Activated T-cell treated with anti-CD3 and anti-CD28 coated beads, Interleukin-2, amount 50 U/mL, for 4 hours (primary cell): ENCODE results near the gene PDE4D. TPM values are rescaled to one million over a fixed set of nuclear protein-coding genes. Genes with fewer than 3 reads are reported as not detected.

Experiments used
- ATAC-seq, 2 donors: fragments of 200-7000 bp; cut with Tn5 transposase; one replicate each; pipeline ENCODE4 v1.10.0; 2021
- DNase-seq: peaks from one replicate; pipeline ENCODE4 v3.0.0-alpha.2; 2020
- H3K27me3 Mint-ChIP-seq: one replicate; pipeline ENCODE4 v1.8.0; 2021; ENCODE audit warnings: low read depth, mixed read lengths
- H3K36me3 Mint-ChIP-seq: one replicate; pipeline ENCODE4 v1.8.0; 2022; ENCODE audit warnings: mixed read lengths; ENCODE audit not compliant: insufficient read depth
- H3K4me1 Mint-ChIP-seq: one replicate; pipeline ENCODE4 v1.8.0; 2021; ENCODE audit warnings: low read depth, mixed read lengths
- H3K4me3 Mint-ChIP-seq: one replicate; pipeline ENCODE4 v1.8.0; 2021; ENCODE audit warnings: mild to moderate bottlenecking, moderate library complexity, mixed read lengths
- H3K9me3 Mint-ChIP-seq: one replicate; pipeline ENCODE4 v1.8.0; 2021; ENCODE audit warnings: mixed read lengths
- total RNA-seq, 3 donors: library from RNA; stranded (reverse); gene quantifications; one replicate each; pipeline ENCODE4 v1.2.1, GENCODE V29; 2021

The PDE4D gene
- total RNA-seq, 3 donors from 2014 or later, result 13.9 to 17.1 (median 16.7) TPM

- Mint-ChIP-seq H3K9me3 (no peaks in the 10 kb centered on the region), H3K4me1 (peaks cover 9% of the 10 kb centered on the region), H3K36me3 (no peaks in the 10 kb centered on the region), H3K4me3 (no peak overlapping the region), H3K27me3 (no peaks in the 10 kb centered on the region)
- ATAC-seq (peak; percentile 5 to 9), DNase-seq (no peak)
These were observed 766.6 kb downstream of the PDE4D start for GRCh38 chr5:59126708-59127573.

- ATAC-seq (no peak), DNase-seq (no peak)
- Mint-ChIP-seq H3K27me3 (no peaks in the 10 kb centered on the region), H3K36me3 (no peaks in the 10 kb centered on the region), H3K4me3 (no peak overlapping the region), H3K4me1 (peaks cover 4% of the 10 kb centered on the region), H3K9me3 (no peaks in the 10 kb centered on the region)
These were observed 767.4 kb downstream of the PDE4D start for GRCh38 chr5:59126016-59126707.

GRCh38 chr5:59125011-59125961, 768.2 kb downstream of the PDE4D start:
- ATAC-seq (no peak), DNase-seq (no peak)
- H3K27me3 Mint-ChIP-seq, result no peaks in the 10 kb centered on the region

GRCh38 chr5:59123595-59124561, 769.6 kb downstream of the PDE4D start:
- peak; percentile 7 for ATAC-seq
- H3K36me3 Mint-ChIP-seq, result no peaks in the 10 kb centered on the region
- H3K9me3 Mint-ChIP-seq, result no peaks in the 10 kb centered on the region
- H3K4me3 Mint-ChIP-seq, result no peak overlapping the region
- H3K27me3 Mint-ChIP-seq, result no peaks in the 10 kb centered on the region
- DNase-seq, result no peak
- no peaks in the 10 kb centered on the region for H3K4me1 Mint-ChIP-seq

More at GRCh38 chr5:59125011-59125961, 768.2 kb downstream of the PDE4D start:
- H3K9me3 Mint-ChIP-seq, result no peaks in the 10 kb centered on the region
- H3K36me3 Mint-ChIP-seq, result no peaks in the 10 kb centered on the region
- no peaks in the 10 kb centered on the region for H3K4me1 Mint-ChIP-seq
- H3K4me3 Mint-ChIP-seq, result no peak overlapping the region

GRCh38 chr5:59119480-59119879, 774.0 kb downstream of the PDE4D start:
- H3K4me3 Mint-ChIP-seq, result no peak overlapping the region
- H3K9me3 Mint-ChIP-seq, result no peaks in the 10 kb centered on the region
- no peaks in the 10 kb centered on the region for H3K36me3 Mint-ChIP-seq
- H3K4me1 Mint-ChIP-seq, result no peaks in the 10 kb centered on the region
- ATAC-seq (no peak), DNase-seq (no peak)
- H3K27me3 Mint-ChIP-seq, result no peaks in the 10 kb centered on the region

- no peak overlapping the region for H3K4me3 Mint-ChIP-seq
- no peaks in the 10 kb centered on the region for H3K4me1 Mint-ChIP-seq
- ATAC-seq, result no peak
- DNase-seq, result no peak
- H3K36me3 Mint-ChIP-seq, result no peaks in the 10 kb centered on the region
- H3K27me3 Mint-ChIP-seq, result no peaks in the 10 kb centered on the region
- no peaks in the 10 kb centered on the region for H3K9me3 Mint-ChIP-seq
These were observed 776.2 kb downstream of the PDE4D start for GRCh38 chr5:59117320-59117719.

- no peak overlapping the region for H3K4me3 Mint-ChIP-seq
- H3K9me3 Mint-ChIP-seq, result no peaks in the 10 kb centered on the region
- DNase-seq (no peak), ATAC-seq (no peak)
- no peaks in the 10 kb centered on the region for H3K4me1 Mint-ChIP-seq
- no peaks in the 10 kb centered on the region for H3K27me3 Mint-ChIP-seq
- no peaks in the 10 kb centered on the region for H3K36me3 Mint-ChIP-seq
These were observed 777.2 kb downstream of the PDE4D start for GRCh38 chr5:59116231-59116865.

GRCh38 chr5:59115345-59115744, 778.2 kb downstream of the PDE4D start:
- H3K4me3 Mint-ChIP-seq, result no peak overlapping the region

GRCh38 chr5:59109383-59109782, 784.1 kb downstream of the PDE4D start:
- Mint-ChIP-seq H3K4me1 (peaks cover 6% of the 10 kb centered on the region), H3K4me3 (no peak overlapping the region), H3K36me3 (no peaks in the 10 kb centered on the region), H3K9me3 (no peaks in the 10 kb centered on the region), H3K27me3 (no peaks in the 10 kb centered on the region)
- DNase-seq (no peak), ATAC-seq (no peak)

More at GRCh38 chr5:59115345-59115744, 778.2 kb downstream of the PDE4D start:
- Mint-ChIP-seq H3K4me1 (no peaks in the 10 kb centered on the region), H3K27me3 (no peaks in the 10 kb centered on the region), H3K9me3 (no peaks in the 10 kb centered on the region), H3K36me3 (no peaks in the 10 kb centered on the region)
- ATAC-seq, result no peak
- DNase-seq, result no peak

GRCh38 chr5:59107692-59108091, 785.8 kb downstream of the PDE4D start:
- Mint-ChIP-seq H3K4me1 (peaks cover 10% of the 10 kb centered on the region), H3K4me3 (no peak overlapping the region), H3K36me3 (no peaks in the 10 kb centered on the region), H3K27me3 (no peaks in the 10 kb centered on the region), H3K9me3 (no peaks in the 10 kb centered on the region)
- ATAC-seq (no peak), DNase-seq (no peak)

- DNase-seq (no peak), ATAC-seq (no peak)
- H3K4me3 Mint-ChIP-seq, result no peak overlapping the region
- peaks cover 25% of the 10 kb centered on the region for H3K4me1 Mint-ChIP-seq
- H3K36me3 Mint-ChIP-seq, result no peaks in the 10 kb centered on the region
- no peaks in the 10 kb centered on the region for H3K27me3 Mint-ChIP-seq
- H3K9me3 Mint-ChIP-seq, result no peaks in the 10 kb centered on the region
These were observed 789.0 kb downstream of the PDE4D start for GRCh38 chr5:59104400-59105127.

GRCh38 chr5:59103303-59103702, 790.2 kb downstream of the PDE4D start:
- ATAC-seq (no peak), DNase-seq (no peak)
- H3K36me3 Mint-ChIP-seq, result no peaks in the 10 kb centered on the region
- H3K9me3 Mint-ChIP-seq, result no peaks in the 10 kb centered on the region
- H3K4me1 Mint-ChIP-seq, result peaks cover 35% of the 10 kb centered on the region
- no peak overlapping the region for H3K4me3 Mint-ChIP-seq
- no peaks in the 10 kb centered on the region for H3K27me3 Mint-ChIP-seq
